Ishikawa (cell line): ENCODE measurements around the gene FAM9A.

Source experiments
- CEBPB ChIP-seq: IDR thresholded peaks from 2 replicates; pipeline ENCODE4 v1.6.1; 2012
- CREB1 ChIP-seq: IDR thresholded peaks from 2 replicates; pipeline ENCODE4 v1.6.1; 2012; ENCODE audit warnings: low read depth
- EGR1 ChIP-seq: IDR thresholded peaks from 2 replicates; pipeline ENCODE4 v1.6.1; 2012
- EP300 ChIP-seq: IDR thresholded peaks from 2 replicates; pipeline ENCODE4 v1.6.1; 2012; ENCODE audit warnings: borderline replicate concordance
- FOXM1 ChIP-seq: IDR thresholded peaks from 2 replicates; pipeline ENCODE4 v1.6.1; 2012; ENCODE audit warnings: low read depth, borderline replicate concordance
- NFIC ChIP-seq: IDR thresholded peaks from 2 replicates; pipeline ENCODE4 v1.6.1; 2012
- RAD21 ChIP-seq: IDR thresholded peaks from 2 replicates; pipeline ENCODE4 v1.6.1; 2012; ENCODE audit warnings: low read depth
- TAF1 ChIP-seq: IDR thresholded peaks from 2 replicates; pipeline ENCODE4 v1.6.1; 2012; ENCODE audit warnings: low read depth, mild to moderate bottlenecking
- TCF12 ChIP-seq: IDR thresholded peaks from 2 replicates; pipeline ENCODE4 v1.6.1; 2012; ENCODE audit warnings: low read depth
- TEAD4 ChIP-seq: IDR thresholded peaks from 2 replicates; pipeline ENCODE4 v1.6.1; 2012
- YY1 ChIP-seq: IDR thresholded peaks from 2 replicates; pipeline ENCODE4 v1.6.1; 2012; ENCODE audit warnings: low read depth
- ZBTB7A ChIP-seq: IDR thresholded peaks from 2 replicates; pipeline ENCODE4 v1.6.1; 2012; ENCODE audit warnings: low read depth
- TF ChIP-seq, protein P1 (sequence below): IDR thresholded peaks from 2 replicates; pipeline ENCODE4 v1.6.1; 2012
- TF ChIP-seq, protein P2 (sequence below): IDR thresholded peaks from 2 replicates; pipeline ENCODE4 v1.6.1; 2012
- TF ChIP-seq, protein P3 (sequence below): IDR thresholded peaks from 2 replicates; pipeline ENCODE4 v1.6.1; 2012; ENCODE audit warnings: low read depth, mild to moderate bottlenecking

The FAM9A gene

DNA sequence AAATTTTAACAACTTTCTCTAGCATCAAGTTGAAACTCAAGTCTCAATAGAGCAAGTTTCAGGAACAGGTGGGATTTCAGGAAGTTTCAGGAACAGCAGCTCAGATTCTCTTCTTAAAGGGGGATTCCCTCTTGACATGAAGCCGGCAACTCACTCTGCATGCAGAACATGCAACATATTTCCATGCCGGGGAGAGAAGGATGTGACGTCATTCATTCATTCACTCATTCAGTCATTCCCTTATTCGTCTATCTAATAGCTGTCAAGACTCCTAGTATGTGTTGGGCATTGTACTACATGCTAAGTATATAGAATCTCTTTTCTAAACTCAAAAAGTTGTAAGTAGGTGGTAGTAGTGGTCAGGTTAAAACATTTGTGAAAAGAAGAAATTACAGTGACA, 4.8 kb upstream of the FAM9A start:
- TF ChIP-seq, protein P1, sequence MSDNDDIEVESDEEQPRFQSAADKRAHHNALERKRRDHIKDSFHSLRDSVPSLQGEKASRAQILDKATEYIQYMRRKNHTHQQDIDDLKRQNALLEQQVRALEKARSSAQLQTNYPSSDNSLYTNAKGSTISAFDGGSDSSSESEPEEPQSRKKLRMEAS, result no peak
- TF ChIP-seq, protein P2, sequence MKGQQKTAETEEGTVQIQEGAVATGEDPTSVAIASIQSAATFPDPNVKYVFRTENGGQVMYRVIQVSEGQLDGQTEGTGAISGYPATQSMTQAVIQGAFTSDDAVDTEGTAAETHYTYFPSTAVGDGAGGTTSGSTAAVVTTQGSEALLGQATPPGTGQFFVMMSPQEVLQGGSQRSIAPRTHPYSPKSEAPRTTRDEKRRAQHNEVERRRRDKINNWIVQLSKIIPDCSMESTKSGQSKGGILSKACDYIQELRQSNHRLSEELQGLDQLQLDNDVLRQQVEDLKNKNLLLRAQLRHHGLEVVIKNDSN, result no peak
- no peak for TF ChIP-seq CREB1
- TF ChIP-seq CEBPB, result no peak
- TF ChIP-seq, protein P3, sequence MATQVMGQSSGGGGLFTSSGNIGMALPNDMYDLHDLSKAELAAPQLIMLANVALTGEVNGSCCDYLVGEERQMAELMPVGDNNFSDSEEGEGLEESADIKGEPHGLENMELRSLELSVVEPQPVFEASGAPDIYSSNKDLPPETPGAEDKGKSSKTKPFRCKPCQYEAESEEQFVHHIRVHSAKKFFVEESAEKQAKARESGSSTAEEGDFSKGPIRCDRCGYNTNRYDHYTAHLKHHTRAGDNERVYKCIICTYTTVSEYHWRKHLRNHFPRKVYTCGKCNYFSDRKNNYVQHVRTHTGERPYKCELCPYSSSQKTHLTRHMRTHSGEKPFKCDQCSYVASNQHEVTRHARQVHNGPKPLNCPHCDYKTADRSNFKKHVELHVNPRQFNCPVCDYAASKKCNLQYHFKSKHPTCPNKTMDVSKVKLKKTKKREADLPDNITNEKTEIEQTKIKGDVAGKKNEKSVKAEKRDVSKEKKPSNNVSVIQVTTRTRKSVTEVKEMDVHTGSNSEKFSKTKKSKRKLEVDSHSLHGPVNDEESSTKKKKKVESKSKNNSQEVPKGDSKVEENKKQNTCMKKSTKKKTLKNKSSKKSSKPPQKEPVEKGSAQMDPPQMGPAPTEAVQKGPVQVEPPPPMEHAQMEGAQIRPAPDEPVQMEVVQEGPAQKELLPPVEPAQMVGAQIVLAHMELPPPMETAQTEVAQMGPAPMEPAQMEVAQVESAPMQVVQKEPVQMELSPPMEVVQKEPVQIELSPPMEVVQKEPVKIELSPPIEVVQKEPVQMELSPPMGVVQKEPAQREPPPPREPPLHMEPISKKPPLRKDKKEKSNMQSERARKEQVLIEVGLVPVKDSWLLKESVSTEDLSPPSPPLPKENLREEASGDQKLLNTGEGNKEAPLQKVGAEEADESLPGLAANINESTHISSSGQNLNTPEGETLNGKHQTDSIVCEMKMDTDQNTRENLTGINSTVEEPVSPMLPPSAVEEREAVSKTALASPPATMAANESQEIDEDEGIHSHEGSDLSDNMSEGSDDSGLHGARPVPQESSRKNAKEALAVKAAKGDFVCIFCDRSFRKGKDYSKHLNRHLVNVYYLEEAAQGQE, result no peak
- no peak for TF ChIP-seq TEAD4
- TF ChIP-seq RAD21, result no peak
- TF ChIP-seq YY1, result no peak
- TF ChIP-seq TCF12, result no peak

DNA sequence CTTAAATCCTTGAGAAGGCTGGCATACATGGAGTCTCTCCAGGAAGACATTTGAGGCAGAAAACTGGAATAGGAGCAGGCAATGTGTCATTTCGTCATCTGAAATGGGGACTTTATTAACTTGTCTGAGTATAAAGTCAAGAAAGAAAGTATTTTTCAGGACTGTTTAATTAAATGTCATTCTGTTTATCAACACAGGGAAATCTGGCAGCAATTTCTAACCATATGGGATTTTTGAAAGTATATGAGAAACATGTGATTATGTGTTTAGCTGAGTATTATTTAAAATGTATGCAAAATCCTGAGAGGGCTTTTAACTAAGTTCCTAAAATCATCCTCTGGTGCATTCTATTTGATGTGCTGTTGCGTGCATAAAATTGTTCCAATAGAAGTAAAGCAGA, 3.9 kb upstream of the FAM9A start:
- no peak for TF ChIP-seq NFIC
- TF ChIP-seq TEAD4, result no peak
- no peak for TF ChIP-seq EGR1
- TF ChIP-seq YY1, result no peak
- TF ChIP-seq, protein P3, result no peak
- TF ChIP-seq FOXM1, result no peak
- TF ChIP-seq, protein P1, result no peak
- TF ChIP-seq RAD21, result no peak
- TF ChIP-seq TCF12, result no peak
- TF ChIP-seq, protein P2, result no peak
- no peak for TF ChIP-seq CREB1
- no peak for TF ChIP-seq CEBPB
- TF ChIP-seq ZBTB7A, result no peak
- TF ChIP-seq EP300, result no peak
- TF ChIP-seq TAF1, result no peak

DNA sequence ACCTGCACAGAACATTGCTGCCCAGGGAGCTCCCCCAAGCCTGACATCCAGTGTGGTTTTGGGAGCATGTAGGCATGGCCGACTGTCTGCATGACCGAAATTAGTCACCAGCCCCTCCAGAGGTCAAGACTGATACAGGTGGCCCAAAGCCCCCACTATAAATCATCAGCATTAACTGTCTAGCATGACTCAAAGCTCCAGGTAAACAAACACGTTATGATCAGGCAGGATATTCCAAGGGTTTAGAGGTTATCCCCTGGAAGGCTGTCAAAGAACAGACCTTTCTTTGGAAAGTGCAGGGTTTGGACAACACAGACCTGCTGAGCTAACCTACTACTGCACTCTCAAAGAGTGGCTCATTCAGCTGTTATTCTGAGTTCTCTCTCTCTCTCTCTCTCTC, 2.1 kb upstream of the FAM9A start:
- no peak for TF ChIP-seq RAD21
- TF ChIP-seq, protein P1, result no peak
- TF ChIP-seq YY1, result no peak
- no peak for TF ChIP-seq ZBTB7A
- no peak for TF ChIP-seq CREB1
- TF ChIP-seq EP300, result no peak
- no peak for TF ChIP-seq TAF1
- TF ChIP-seq TEAD4, result no peak
- TF ChIP-seq FOXM1, result no peak
- no peak for TF ChIP-seq NFIC
- TF ChIP-seq TCF12, result no peak
- TF ChIP-seq, protein P3, result no peak

DNA sequence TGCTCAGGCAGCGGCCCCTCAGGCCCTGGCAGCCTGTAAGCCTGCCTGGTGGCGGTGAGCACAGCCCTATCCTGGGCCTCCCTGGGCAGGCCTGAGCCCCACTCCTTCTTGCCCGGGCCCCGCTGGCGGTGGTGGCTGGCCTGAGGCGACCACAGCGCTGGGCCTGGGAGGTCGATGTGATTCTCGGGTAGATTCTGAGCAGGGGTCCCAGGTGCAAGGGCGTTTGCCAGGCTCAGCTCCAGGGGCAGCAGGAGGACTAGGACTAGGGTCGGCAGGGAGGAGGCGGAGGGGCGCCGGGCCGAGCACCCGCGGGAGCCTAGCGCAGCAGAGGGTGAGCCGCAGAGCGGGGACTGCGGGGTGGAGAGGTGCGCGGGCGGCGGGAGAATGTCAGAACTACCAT, 17.0 kb downstream of the FAM9A start:
- no peak for TF ChIP-seq TEAD4
- no peak for TF ChIP-seq CREB1
- no peak for TF ChIP-seq FOXM1
- TF ChIP-seq, protein P1, result no peak
- TF ChIP-seq TCF12, result no peak
- TF ChIP-seq EP300, result no peak
- TF ChIP-seq ZBTB7A, result no peak
- no peak for TF ChIP-seq TAF1
- TF ChIP-seq, protein P2, result no peak
- no peak for TF ChIP-seq YY1
- TF ChIP-seq RAD21, result no peak
- no peak for TF ChIP-seq NFIC
- no peak for TF ChIP-seq CEBPB
- TF ChIP-seq, protein P3, result no peak
